ENCODE data around the gene TPK1. TPM values are rescaled to one million over a fixed set of nuclear protein-coding genes. Genes with fewer than 3 reads are reported as not detected.

The TPK1 gene
- total RNA-seq, 3 donors from 2014 or later (not counting 1 experiment from before 2014, with no cell fraction given) = 20.9 to 28.6 (median 25.3) TPM

DNA sequence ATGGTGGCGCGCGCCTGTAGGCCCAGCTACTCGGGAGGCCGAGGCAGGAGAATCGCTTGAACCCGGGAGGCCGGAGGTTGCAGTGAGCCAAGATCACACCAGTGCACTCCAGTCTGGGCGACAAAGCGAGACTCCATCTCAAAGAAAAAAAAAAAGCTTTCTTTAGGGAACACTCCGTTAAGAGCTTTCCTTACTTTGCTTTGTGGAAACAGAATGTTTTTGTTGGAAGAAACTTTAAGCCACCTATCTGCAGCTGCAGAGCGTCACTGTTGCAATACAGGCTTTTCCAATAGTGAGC is 641 bp upstream of the TPK1 start:
- WGBS (ENCODE audit: insufficient coverage) = 96% methylated on average over 10 of the region's 12 CpGs
- ATAC-seq = no peak
- Mint-ChIP-seq H3K4me1 (peaks cover 27 to 40% of the 10 kb centered on the region in 2 donors), H3K36me3 (peaks cover 7% of the 10 kb centered on the region), H3K4me3 (peak overlapping the region; percentile 78), H3K9me3 (peaks cover 5 to 9% of the 10 kb centered on the region in 2 donors), H3K27me3 (ENCODE audit: low read depth in 2 of 2) (no peaks in the 10 kb centered on the region), H3K27ac (peak overlapping the region; percentile 90 to 93)
- no peaks in the 10 kb centered on the region for H3K36me3 ChIP-seq (ENCODE audit: control insufficient read depth, insufficient read depth, low read length)
- H3K27ac ChIP-seq (ENCODE audit: low read length) = peak overlapping the region; percentile 96
- no peak for DNase-seq
- peaks cover 19% of the 10 kb centered on the region for H3K4me1 ChIP-seq (ENCODE audit: control insufficient read depth, insufficient read depth, low read length)
- no peaks in the 10 kb centered on the region for H3K27me3 ChIP-seq (ENCODE audit: control insufficient read depth, insufficient read depth, low read length)
- TF ChIP-seq, protein P1, sequence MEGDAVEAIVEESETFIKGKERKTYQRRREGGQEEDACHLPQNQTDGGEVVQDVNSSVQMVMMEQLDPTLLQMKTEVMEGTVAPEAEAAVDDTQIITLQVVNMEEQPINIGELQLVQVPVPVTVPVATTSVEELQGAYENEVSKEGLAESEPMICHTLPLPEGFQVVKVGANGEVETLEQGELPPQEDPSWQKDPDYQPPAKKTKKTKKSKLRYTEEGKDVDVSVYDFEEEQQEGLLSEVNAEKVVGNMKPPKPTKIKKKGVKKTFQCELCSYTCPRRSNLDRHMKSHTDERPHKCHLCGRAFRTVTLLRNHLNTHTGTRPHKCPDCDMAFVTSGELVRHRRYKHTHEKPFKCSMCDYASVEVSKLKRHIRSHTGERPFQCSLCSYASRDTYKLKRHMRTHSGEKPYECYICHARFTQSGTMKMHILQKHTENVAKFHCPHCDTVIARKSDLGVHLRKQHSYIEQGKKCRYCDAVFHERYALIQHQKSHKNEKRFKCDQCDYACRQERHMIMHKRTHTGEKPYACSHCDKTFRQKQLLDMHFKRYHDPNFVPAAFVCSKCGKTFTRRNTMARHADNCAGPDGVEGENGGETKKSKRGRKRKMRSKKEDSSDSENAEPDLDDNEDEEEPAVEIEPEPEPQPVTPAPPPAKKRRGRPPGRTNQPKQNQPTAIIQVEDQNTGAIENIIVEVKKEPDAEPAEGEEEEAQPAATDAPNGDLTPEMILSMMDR (IDR thresholded peaks at IDR 0.05) = no peak
- intact Hi-C loops (cut with micrococcal nuclease) = no loop called here
- no peak overlapping the region for H3K4me3 ChIP-seq (ENCODE audit: low read length)
- peaks cover 6% of the 10 kb centered on the region for H3K9me3 ChIP-seq (ENCODE audit: control insufficient read depth, insufficient read depth, low read length)

DNA sequence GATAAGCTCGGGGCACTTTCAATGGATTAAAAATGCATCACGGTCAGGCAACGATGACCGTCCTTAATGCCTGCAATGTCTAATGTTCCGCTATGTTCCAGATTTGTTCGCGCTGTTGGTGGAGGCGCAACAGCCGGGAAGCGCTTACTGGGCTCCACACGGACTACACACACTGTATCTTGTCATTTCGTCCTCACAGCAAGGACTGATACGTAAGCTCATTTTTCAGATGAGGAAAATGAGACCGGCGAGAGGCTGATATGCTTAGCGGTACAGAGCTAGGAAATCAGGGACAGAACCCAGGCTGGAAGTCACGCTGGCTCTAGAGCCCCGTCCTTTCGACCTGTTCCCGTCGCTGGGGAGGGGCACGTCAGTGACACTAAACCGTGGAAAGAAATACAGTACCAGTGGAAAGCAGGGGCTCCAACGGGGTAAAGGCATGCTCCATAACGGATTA is 670 bp downstream of the TPK1 start:
- WGBS (ENCODE audit: insufficient coverage) = under 1% methylated on average over 25 of the region's 25 CpGs
- Histone ChIP-seq H3K9me3 (ENCODE audit: control insufficient read depth, insufficient read depth, low read length) (peaks cover 6% of the 10 kb centered on the region), H3K4me3 (ENCODE audit: low read length) (peak overlapping the region; percentile 93), H3K36me3 (ENCODE audit: control insufficient read depth, insufficient read depth, low read length) (no peaks in the 10 kb centered on the region), H3K4me1 (ENCODE audit: control insufficient read depth, insufficient read depth, low read length) (peaks cover 18% of the 10 kb centered on the region), H3K27me3 (ENCODE audit: control insufficient read depth, insufficient read depth, low read length) (no peaks in the 10 kb centered on the region), H3K27ac (ENCODE audit: low read length) (peak overlapping the region; percentile 96)
- TF ChIP-seq, protein P1 (IDR thresholded peaks at IDR 0.05) = no peak
- DNase-seq (peak in 1 of 2 donors; percentile 71), ATAC-seq (peak; percentile 25 to 38 (median 25))
- intact Hi-C loops (cut with micrococcal nuclease) = loop anchor here (2.0 kb wide), 1 partner anchor 22 kb away; no protein-coding TSS in a partner anchor
- peaks cover 7% of the 10 kb centered on the region for H3K36me3 Mint-ChIP-seq
- H3K27ac Mint-ChIP-seq = peak overlapping the region; percentile 90 to 93
- H3K4me1 Mint-ChIP-seq = peaks cover 27 to 46% of the 10 kb centered on the region in 2 donors
- peaks cover 5 to 9% of the 10 kb centered on the region in 2 donors for H3K9me3 Mint-ChIP-seq
- H3K27me3 Mint-ChIP-seq (ENCODE audit: low read depth in 2 of 2) = no peaks in the 10 kb centered on the region
- peak overlapping the region; percentile 96 for H3K4me3 Mint-ChIP-seq

DNA sequence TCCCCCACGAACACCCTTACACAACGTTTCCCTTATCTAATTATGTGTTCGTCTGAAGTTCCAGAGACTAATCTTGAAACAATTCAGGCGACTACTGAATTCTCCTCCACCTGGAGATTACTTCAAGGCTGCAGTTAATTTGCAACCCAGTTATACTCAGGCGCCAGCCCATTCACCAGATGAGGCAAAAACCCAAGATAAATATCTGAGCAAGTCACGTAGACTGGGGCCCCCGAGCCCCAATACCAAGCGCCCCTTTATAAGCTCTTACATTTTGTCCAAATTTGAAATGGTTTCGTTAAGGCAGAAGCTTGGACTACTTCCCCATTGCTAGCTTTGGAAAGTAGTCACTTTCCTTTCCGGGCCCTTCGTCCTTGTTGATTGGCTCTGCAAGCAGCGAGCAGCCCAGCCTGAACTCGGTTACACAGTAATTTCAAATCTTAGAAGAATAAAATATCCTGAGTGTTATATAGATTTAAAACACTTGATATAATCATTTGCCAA is 1.2 kb downstream of the TPK1 start:
- WGBS (ENCODE audit: insufficient coverage) = 20% methylated on average over 11 of the region's 13 CpGs
- Histone ChIP-seq H3K4me3 (ENCODE audit: low read length) (peak overlapping the region; percentile 93), H3K27me3 (ENCODE audit: control insufficient read depth, insufficient read depth, low read length) (no peaks in the 10 kb centered on the region), H3K36me3 (ENCODE audit: control insufficient read depth, insufficient read depth, low read length) (no peaks in the 10 kb centered on the region), H3K4me1 (ENCODE audit: control insufficient read depth, insufficient read depth, low read length) (peaks cover 18% of the 10 kb centered on the region), H3K27ac (ENCODE audit: low read length) (peak overlapping the region; percentile 96), H3K9me3 (ENCODE audit: control insufficient read depth, insufficient read depth, low read length) (peaks cover 6% of the 10 kb centered on the region)
- intact Hi-C loops (cut with micrococcal nuclease) = loop anchor here (2.0 kb wide), 1 partner anchor 22 kb away; no protein-coding TSS in a partner anchor
- Mint-ChIP-seq H3K36me3 (peaks cover 7% of the 10 kb centered on the region), H3K4me1 (peaks cover 27 to 51% of the 10 kb centered on the region in 2 donors), H3K9me3 (peaks cover 5 to 9% of the 10 kb centered on the region in 2 donors), H3K27me3 (ENCODE audit: low read depth in 2 of 2) (no peaks in the 10 kb centered on the region), H3K27ac (peak overlapping the region; percentile 90 to 93), H3K4me3 (peak overlapping the region; percentile 96)
- DNase-seq = peak in 1 of 2 donors; percentile 71
- no peak for ATAC-seq
- TF ChIP-seq, protein P1 (IDR thresholded peaks at IDR 0.05) = no peak

DNA sequence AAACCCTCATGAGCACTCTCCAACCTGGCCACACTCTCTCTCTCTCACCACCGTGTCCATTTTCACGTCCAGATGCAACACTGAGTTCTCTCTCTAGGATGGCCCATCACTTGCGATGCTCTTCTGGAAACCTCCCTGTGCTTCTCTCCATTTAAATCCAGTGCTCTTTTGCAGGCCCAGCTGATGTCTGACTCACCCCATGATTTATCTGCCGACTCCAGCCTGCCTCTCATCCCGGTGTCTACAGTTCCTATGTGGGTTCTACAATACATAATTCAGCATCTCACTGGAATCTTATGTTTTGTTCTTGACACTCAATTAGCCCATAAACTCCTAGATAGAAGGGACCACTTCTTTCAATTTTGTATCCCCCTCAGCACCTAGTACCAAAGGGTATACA is 5.0 kb downstream of the TPK1 start:
- no peaks in the 10 kb centered on the region for H3K9me3 Mint-ChIP-seq
- no peak for DNase-seq
- Histone ChIP-seq H3K36me3 (ENCODE audit: control insufficient read depth, insufficient read depth, low read length) (no peaks in the 10 kb centered on the region), H3K9me3 (ENCODE audit: control insufficient read depth, insufficient read depth, low read length) (no peaks in the 10 kb centered on the region), H3K27me3 (ENCODE audit: control insufficient read depth, insufficient read depth, low read length) (no peaks in the 10 kb centered on the region), H3K4me1 (ENCODE audit: control insufficient read depth, insufficient read depth, low read length) (peaks cover 10% of the 10 kb centered on the region), H3K4me3 (ENCODE audit: low read length) (no peak overlapping the region), H3K27ac (ENCODE audit: low read length) (no peak overlapping the region)
- WGBS (ENCODE audit: insufficient coverage) = 96% methylated on average over 5 of the region's 5 CpGs
- TF ChIP-seq, protein P1 (IDR thresholded peaks at IDR 0.05) = no peak
- no peaks in the 10 kb centered on the region for H3K27me3 Mint-ChIP-seq (ENCODE audit: low read depth in 2 of 2)
- H3K27ac Mint-ChIP-seq = no peak overlapping the region
- peaks cover 17 to 33% of the 10 kb centered on the region in 2 donors for H3K4me1 Mint-ChIP-seq
- no peaks in the 10 kb centered on the region for H3K36me3 Mint-ChIP-seq
- intact Hi-C loops (cut with micrococcal nuclease) = no loop called here
- H3K4me3 Mint-ChIP-seq = no peak overlapping the region
- ATAC-seq = no peak
